HG03457 (cell line): Measurements from ENCODE around the gene SEMA4G.

Source experiments
- ATAC-seq: cut with Tn5 transposase; IDR thresholded peaks from one replicate; pipeline ENCODE4 v1.9.1; 2021; ENCODE audit warnings: moderate number of reproducible peaks; ENCODE audit not compliant: unreplicated experiment

The SEMA4G gene

DNA sequence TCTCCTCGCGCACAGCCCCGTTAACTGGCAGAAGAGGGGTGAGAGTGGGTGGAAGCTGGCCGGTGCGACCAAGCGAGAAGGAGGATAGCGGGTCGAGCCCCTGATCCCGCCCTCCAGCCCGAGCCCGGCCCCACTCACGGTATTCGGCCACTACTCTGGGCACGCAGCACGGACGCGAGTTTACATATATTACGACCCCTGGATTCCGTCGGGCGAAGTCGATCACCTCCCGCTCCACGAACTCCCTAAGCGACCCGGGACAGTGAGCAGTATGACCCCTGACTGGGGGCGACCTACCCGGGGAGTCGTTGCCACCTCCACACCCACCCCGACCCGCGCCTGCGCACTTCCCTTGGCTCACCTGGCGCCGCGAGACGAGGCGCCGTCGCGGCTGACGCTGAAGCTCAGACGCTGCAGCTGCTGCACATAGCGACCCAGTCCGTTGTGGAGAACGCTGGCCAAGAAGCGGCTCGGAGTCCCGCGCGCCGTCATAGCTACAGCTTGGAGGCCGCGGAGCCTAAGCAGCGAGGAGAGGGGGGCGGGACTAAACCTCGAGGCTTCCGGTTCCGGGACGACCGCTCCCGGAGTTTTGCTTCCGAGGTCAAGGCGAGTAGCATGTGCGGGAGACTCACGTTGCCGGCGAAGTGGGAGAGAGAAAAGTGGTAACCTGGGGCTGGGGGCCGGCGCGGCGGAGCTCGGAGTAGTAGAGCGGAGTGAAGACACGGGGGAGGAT is 17.8 kb downstream of the SEMA4G start, which contains the start of the genes MRPL43 and TWNK:
Gene MRPL43 (minus strand): TSS at position 546 of the 733 bp plus-strand sequence. CDS start 54 bp downstream, at position 492.
Gene TWNK (plus strand): TSS at position 592 of the 733 bp plus-strand sequence. CDS start 668 bp downstream, outside the sequence.
- peak; percentile 45 for ATAC-seq

- ATAC-seq, result no peak
Observed at GRCh38 chr10:100987685-100988049, 18.4 kb downstream of the SEMA4G start.

DNA sequence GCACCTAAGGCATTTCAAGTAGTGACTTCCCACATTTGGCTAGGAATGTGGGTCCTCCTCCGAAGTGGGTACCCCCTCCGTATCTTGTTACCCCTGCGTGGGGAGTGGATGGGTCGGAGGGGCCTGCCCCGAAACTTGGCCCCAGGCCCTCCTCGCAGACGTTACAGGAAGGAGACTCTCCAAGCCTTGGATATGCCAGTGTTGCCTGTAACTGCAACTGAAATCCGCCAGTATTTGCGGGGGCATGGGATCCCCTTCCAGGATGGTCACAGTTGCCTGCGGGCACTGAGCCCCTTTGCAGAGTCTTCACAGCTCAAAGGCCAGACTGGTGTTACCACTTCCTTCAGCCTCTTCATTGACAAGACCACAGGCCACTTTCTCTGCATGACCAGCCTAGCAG is 18.9 kb downstream of the SEMA4G start:
- ATAC-seq, result no peak

DNA sequence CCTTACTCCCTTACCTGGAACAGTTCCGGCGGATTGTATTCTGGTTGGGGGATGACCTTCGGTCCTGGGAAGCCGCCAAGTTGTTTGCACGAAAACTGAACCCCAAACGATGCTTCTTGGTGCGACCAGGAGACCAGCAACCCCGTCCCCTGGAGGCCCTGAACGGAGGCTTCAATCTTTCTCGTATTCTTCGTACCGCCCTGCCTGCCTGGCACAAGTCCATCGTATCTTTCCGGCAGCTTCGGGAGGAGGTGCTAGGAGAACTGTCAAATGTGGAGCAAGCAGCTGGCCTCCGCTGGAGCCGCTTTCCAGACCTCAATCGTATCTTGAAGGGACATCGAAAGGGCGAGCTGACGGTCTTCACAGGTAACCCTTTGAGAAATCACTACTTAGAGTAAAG is 19.8 kb downstream of the SEMA4G start:
- ATAC-seq, result no peak

GRCh38 chr10:100993986-100994708 is 24.8 kb downstream of the SEMA4G start:
- no peak for ATAC-seq

- no peak for ATAC-seq
Observed at GRCh38 chr10:100995181-100995580, 25.9 kb downstream of the SEMA4G start.

GRCh38 chr10:100996678-100997359 is 27.5 kb downstream of the SEMA4G start:
- no peak for ATAC-seq

- ATAC-seq, result no peak
Observed at GRCh38 chr10:100997360-100998182, 28.3 kb downstream of the SEMA4G start.

DNA sequence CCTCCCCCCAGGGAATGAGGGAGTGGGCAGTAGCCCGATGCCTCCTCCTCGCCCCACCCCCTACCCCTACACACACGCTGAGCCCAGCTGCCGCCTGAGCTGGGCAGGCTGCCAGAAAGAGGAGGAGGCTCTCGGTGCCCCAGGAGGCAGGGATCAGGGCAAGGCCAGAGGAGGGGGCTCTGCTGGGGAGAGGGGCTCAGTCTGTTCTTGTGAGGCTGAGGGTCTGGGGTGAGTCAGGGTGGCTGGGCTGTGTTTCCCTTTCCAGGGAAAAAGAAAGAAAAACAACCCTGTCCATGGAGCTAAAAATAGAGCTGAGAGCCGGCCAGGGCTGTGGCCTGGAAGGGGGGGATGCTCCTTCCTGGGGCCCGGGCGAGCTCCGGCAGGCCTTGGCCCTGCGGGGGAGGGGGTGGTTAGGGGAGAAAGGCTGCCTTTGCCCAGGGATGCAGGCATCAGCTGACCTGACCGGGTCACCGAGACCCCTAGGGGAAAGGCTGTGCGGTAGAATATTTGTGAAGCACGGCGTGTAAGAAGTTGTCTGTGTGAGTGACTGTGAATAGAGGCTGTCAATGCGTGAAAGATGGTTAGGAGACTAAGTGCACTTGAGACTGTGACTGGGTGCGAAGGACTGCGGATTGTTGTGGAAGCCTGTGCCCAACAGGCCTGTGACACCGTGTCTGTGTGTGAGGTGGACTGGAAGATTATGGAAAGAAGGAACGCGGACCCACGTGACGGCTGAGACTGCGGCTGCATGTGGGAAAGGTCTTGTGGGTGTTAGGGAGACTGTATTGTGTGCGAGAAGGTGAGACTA is 29.1 kb downstream of the SEMA4G start:
- ATAC-seq, result no peak

GRCh38 chr10:100998991-100999741 is 29.9 kb downstream of the SEMA4G start:
- peak; percentile 40 for ATAC-seq

DNA sequence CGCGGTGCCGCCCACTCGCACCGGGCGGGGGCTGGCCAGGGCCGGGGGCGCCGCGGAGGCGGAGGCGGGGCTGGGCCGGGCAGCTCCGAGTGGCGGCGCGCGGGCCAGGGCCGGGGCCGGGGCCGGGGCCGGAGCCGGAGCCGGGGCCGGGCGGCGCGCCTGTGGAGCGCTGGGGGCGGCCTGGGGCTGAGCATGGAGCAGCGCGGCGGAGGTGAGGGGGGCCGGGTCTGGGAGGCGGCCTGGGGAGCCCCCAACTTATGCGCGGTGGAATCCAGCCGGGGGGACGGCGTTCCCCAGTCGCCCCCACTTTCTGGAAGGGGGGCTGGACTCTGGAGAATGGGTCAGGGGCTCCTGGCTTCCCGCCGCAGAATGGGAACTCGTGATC is 30.4 kb downstream of the SEMA4G start, which contains the start of gene LZTS2:
Gene LZTS2 (plus strand): TSS at position 67 of the 385 bp plus-strand sequence. CDS start 2,731 bp downstream, outside the sequence.
- ATAC-seq, result no peak

GRCh38 chr10:101000127-101000914 is 31.0 kb downstream of the SEMA4G start:
- ATAC-seq, result no peak

DNA sequence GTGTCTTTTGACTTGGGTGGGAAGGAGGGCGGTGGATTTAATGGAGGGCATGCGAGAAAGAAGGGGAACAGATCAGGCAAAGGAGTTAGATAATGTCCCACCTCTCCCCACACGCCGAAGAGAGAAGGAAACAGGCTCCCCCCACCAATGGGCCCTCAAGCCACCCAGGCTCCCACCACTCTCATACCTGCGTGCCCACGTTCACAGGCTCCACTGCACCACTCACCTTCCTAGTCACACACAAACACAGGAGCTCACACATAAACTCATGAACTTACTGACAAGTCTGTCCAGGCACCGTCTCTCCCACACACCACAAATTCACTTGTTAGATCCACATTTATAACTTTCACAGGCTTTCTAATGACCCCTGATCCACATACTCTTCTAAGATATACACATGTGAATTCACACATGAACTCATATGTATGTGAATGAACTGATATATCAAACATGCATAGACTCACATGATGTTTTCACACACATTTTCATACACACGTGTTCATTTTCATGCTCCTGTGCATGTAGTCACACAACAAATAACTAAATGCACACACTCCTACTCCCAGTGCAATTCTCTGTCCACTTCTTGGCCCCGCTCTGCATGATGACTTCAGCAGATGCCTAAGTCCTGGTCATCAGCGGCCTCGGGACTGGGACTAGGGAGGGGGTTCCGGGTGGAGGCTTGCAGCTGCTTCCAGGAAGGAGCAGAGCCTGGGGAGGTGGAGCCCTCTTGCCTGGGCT is 31.8 kb downstream of the SEMA4G start:
- ATAC-seq, result no peak

- ATAC-seq, result no peak
Observed at GRCh38 chr10:101001659-101002035, 32.3 kb downstream of the SEMA4G start.

- ATAC-seq, result no peak
Observed at GRCh38 chr10:101002456-101002855, 33.2 kb downstream of the SEMA4G start.

DNA sequence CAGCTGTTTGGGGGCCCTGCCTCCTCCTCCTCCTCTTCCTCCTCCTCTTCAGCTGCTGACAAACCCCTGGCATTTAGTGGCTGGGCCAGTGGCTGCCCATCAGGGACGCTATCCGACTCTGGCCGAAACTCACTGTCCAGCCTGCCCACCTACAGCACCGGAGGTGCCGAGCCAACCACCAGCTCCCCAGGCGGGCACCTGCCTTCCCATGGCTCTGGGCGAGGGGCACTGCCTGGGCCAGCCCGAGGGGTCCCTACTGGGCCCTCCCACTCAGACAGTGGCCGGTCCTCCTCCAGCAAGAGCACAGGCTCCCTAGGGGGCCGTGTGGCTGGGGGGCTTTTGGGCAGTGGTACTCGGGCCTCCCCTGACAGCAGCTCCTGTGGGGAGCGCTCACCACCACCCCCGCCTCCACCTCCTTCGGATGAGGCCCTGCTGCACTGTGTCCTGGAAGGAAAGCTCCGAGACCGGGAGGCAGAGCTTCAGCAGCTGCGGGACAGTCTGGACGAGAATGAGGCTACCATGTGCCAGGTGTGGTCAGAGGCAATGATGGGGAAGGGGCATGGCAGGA is 34.4 kb downstream of the SEMA4G start:
- ATAC-seq, result no peak

GRCh38 chr10:101005361-101005760 is 36.1 kb downstream of the SEMA4G start:
- ATAC-seq, result no peak
